GM18907 (cell line): ENCODE measurements around the gene DOCK8.

Experiments used
- ATAC-seq: cut with Tn5 transposase; IDR thresholded peaks from one replicate; pipeline ENCODE4 v1.9.1; 2021; ENCODE audit warnings: mild to moderate bottlenecking, moderate library complexity; ENCODE audit not compliant: unreplicated experiment

The DOCK8 gene

DNA sequence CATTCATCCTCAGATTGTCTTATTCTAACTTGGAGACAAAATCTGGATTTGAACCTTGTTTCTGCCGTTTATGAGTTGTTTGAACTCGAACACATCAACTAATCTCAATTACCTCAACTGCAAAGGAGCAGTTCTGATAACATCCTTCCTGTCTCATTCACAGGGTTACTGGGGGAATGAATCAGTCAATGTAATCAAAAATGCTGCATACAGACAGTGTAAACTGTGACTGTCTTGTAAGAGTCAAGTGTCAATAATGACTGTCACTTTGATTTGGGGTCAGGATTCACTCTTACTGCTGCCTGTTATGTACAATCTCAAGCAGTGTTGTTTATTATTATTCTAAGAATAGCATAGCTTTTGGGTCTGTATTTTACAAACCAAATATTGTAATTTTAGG is 273.8 kb downstream of the DOCK8 start:
- no peak for ATAC-seq

- ATAC-seq = no peak
Measured at GRCh38 chr9:489198-490197, 274.8 kb downstream of the DOCK8 start.

GRCh38 chr9:494764-495163 is 280.1 kb downstream of the DOCK8 start:
- ATAC-seq = no peak

GRCh38 chr9:495739-496138 is 281.1 kb downstream of the DOCK8 start:
- ATAC-seq = no peak

DNA sequence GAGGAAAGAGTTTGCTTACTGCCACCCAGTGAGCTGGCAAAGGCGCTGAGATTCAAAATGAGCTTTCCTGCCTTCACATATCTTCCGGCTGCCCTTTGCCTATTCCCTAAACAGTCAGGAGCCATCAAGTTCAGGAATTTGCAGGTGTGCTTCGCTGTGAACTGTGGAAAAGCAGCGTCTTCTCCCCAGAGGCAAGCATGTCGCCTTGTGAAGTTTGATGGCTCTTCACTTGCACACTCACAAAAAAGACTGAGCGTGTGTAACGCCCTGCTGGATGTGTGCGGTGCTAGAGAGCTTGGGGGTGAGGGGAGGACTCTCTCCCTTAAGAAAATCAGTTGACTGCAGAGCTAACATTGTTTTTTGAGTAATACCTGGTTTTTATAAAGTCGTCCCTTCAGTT is 288.7 kb downstream of the DOCK8 start:
- no peak for ATAC-seq

GRCh38 chr9:503881-504852 is 289.5 kb downstream of the DOCK8 start, which contains the start of gene KANK1:
Gene KANK1, plus strand, starts transcription at chr9:504695.
- ATAC-seq = peak; percentile 87

GRCh38 chr9:504921-505740 is 290.5 kb downstream of the DOCK8 start:
- ATAC-seq = peak; percentile 46

DNA sequence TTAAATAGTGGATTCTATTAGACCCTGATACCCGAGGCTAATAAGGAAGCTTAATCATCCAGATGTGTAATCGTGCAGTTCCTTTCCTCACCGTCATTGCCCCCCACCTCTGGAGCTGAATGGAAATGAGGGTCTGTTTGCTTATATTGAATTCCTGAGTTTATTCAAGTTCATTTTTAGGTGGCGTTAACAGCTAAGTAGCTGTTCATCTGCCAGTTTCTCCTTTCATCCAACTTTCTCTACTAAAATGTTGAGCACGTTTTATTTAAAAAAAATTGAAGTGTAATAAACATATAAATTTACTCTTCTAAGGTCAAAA is 291.0 kb downstream of the DOCK8 start:
- no peak for ATAC-seq

- ATAC-seq = no peak
Measured at GRCh38 chr9:506281-506680, 291.6 kb downstream of the DOCK8 start.

- ATAC-seq = no peak
Measured at GRCh38 chr9:511861-512260, 297.2 kb downstream of the DOCK8 start.

- ATAC-seq = no peak
Measured at GRCh38 chr9:512555-513272, 298.0 kb downstream of the DOCK8 start.
